ENCODE results near the gene TRIO.

The TRIO gene

DNA sequence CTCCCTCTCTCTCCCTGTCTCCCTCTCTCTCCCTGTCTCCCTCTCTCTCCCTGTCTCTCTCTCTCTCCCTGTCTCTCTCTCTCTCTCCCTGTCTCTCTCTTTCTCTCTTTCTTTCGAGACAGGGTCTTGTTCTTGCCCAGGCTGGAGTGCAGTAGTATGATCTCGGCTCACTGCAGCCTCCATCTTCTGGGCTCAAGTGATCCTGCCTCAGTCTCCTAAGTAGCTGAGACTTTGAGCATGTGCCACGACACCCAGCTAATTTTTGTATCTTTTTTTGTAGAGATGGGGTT is 14.3 kb downstream of the TRIO start:
- TF ChIP-seq RARB (CRISPR knock-in tag; IDR thresholded peaks at IDR 0.05) (no peak), PPARA (CRISPR knock-in tag; IDR thresholded peaks at IDR 0.05; ENCODE audit: borderline replicate concordance) (no peak), ESRRG (CRISPR knock-in tag; IDR thresholded peaks at IDR 0.05) (no peak), ZNF70 (CRISPR knock-in tag; IDR thresholded peaks at IDR 0.05) (no peak), OSR1 (CRISPR knock-in tag; IDR thresholded peaks at IDR 0.05) (no peak), TOX (CRISPR knock-in tag; IDR thresholded peaks at IDR 0.05; ENCODE audit: borderline replicate concordance) (no peak), GLIS3 (CRISPR knock-in tag; IDR thresholded peaks at IDR 0.05) (no peak), CSDC2 (CRISPR knock-in tag; IDR thresholded peaks at IDR 0.05) (no peak), ISL1 (CRISPR knock-in tag; IDR thresholded peaks at IDR 0.05) (no peak), ZFP3 (CRISPR knock-in tag; IDR thresholded peaks at IDR 0.05) (no peak), ZFP30 (CRISPR knock-in tag; IDR thresholded peaks at IDR 0.05) (no peak), ZNF565 (CRISPR knock-in tag; conservative IDR thresholded peaks at IDR 0.05; ENCODE audit: low read depth) (no peak), SNAI2 (CRISPR knock-in tag; IDR thresholded peaks at IDR 0.05) (no peak), ZC3H10 (CRISPR knock-in tag; IDR thresholded peaks at IDR 0.05) (no peak), ZNF8 (CRISPR knock-in tag; IDR thresholded peaks at IDR 0.05) (no peak)
- TF ChIP-seq, protein P1, sequence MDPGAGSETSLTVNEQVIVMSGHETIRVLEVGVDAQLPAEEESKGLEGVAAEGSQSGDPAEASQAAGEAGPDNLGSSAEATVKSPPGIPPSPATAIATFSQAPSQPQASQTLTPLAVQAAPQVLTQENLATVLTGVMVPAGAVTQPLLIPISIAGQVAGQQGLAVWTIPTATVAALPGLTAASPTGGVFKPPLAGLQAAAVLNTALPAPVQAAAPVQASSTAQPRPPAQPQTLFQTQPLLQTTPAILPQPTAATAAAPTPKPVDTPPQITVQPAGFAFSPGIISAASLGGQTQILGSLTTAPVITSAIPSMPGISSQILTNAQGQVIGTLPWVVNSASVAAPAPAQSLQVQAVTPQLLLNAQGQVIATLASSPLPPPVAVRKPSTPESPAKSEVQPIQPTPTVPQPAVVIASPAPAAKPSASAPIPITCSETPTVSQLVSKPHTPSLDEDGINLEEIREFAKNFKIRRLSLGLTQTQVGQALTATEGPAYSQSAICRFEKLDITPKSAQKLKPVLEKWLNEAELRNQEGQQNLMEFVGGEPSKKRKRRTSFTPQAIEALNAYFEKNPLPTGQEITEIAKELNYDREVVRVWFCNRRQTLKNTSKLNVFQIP (CRISPR knock-in tag; IDR thresholded peaks at IDR 0.05; ENCODE audit: borderline replicate concordance, low read depth), result no peak
- TF ChIP-seq, protein P2, sequence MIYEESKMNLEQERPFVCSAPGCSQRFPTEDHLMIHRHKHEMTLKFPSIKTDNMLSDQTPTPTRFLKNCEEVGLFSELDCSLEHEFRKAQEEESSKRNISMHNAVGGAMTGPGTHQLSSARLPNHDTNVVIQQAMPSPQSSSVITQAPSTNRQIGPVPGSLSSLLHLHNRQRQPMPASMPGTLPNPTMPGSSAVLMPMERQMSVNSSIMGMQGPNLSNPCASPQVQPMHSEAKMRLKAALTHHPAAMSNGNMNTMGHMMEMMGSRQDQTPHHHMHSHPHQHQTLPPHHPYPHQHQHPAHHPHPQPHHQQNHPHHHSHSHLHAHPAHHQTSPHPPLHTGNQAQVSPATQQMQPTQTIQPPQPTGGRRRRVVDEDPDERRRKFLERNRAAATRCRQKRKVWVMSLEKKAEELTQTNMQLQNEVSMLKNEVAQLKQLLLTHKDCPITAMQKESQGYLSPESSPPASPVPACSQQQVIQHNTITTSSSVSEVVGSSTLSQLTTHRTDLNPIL (CRISPR knock-in tag; IDR thresholded peaks at IDR 0.05; ENCODE audit: low read depth), result no peak
- TF ChIP-seq, protein P3, sequence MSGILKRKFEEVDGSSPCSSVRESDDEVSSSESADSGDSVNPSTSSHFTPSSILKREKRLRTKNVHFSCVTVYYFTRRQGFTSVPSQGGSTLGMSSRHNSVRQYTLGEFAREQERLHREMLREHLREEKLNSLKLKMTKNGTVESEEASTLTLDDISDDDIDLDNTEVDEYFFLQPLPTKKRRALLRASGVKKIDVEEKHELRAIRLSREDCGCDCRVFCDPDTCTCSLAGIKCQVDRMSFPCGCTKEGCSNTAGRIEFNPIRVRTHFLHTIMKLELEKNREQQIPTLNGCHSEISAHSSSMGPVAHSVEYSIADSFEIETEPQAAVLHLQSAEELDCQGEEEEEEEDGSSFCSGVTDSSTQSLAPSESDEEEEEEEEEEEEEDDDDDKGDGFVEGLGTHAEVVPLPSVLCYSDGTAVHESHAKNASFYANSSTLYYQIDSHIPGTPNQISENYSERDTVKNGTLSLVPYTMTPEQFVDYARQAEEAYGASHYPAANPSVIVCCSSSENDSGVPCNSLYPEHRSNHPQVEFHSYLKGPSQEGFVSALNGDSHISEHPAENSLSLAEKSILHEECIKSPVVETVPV (CRISPR knock-in tag; IDR thresholded peaks at IDR 0.05), result no peak
- TF ChIP-seq, protein P4, sequence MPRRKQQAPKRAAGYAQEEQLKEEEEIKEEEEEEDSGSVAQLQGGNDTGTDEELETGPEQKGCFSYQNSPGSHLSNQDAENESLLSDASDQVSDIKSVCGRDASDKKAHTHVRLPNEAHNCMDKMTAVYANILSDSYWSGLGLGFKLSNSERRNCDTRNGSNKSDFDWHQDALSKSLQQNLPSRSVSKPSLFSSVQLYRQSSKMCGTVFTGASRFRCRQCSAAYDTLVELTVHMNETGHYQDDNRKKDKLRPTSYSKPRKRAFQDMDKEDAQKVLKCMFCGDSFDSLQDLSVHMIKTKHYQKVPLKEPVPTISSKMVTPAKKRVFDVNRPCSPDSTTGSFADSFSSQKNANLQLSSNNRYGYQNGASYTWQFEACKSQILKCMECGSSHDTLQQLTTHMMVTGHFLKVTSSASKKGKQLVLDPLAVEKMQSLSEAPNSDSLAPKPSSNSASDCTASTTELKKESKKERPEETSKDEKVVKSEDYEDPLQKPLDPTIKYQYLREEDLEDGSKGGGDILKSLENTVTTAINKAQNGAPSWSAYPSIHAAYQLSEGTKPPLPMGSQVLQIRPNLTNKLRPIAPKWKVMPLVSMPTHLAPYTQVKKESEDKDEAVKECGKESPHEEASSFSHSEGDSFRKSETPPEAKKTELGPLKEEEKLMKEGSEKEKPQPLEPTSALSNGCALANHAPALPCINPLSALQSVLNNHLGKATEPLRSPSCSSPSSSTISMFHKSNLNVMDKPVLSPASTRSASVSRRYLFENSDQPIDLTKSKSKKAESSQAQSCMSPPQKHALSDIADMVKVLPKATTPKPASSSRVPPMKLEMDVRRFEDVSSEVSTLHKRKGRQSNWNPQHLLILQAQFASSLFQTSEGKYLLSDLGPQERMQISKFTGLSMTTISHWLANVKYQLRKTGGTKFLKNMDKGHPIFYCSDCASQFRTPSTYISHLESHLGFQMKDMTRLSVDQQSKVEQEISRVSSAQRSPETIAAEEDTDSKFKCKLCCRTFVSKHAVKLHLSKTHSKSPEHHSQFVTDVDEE (CRISPR knock-in tag; IDR thresholded peaks at IDR 0.05), result no peak
- TF ChIP-seq, protein P5, sequence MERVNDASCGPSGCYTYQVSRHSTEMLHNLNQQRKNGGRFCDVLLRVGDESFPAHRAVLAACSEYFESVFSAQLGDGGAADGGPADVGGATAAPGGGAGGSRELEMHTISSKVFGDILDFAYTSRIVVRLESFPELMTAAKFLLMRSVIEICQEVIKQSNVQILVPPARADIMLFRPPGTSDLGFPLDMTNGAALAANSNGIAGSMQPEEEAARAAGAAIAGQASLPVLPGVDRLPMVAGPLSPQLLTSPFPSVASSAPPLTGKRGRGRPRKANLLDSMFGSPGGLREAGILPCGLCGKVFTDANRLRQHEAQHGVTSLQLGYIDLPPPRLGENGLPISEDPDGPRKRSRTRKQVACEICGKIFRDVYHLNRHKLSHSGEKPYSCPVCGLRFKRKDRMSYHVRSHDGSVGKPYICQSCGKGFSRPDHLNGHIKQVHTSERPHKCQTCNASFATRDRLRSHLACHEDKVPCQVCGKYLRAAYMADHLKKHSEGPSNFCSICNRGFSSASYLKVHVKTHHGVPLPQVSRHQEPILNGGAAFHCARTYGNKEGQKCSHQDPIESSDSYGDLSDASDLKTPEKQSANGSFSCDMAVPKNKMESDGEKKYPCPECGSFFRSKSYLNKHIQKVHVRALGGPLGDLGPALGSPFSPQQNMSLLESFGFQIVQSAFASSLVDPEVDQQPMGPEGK (CRISPR knock-in tag; IDR thresholded peaks at IDR 0.05; ENCODE audit: borderline replicate concordance), result no peak
- no peak for ATAC-seq

DNA sequence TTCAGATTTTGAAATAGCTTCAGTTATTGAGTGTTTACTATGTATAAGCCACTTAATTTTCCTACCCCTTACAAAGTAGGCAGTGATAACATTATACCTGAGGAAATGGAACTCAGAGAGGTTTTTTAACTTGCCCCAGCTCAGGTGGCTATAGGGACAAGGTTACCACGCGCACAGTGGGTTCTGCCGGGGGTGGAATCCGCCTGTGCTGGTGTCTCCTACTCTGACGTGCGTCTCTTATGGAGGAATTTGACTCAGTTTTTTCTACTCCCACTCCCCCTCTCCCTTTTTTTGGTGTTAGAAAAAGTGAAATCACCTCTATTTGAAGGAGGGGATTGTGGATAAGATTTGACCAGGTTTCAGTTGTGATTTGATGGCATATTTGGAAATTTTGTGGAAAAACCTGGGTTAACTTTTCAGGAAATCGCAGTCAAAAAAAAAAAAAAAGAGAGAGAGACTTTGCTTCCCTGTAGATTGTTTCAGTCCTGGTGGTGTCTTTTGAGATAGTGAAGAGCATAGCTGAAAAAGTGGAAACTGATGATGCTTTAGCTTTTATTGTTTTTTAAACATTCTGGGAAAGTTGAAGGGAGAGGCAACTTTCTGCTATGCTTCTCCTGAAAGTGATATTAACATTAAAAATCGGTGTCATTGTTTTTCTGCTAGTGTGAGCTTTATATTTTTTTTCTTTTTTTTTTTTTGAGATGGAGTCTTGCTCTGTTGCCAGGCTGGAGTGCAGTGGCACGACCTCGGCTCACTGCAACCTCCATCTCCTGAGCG is 15.9 kb downstream of the TRIO start:
- TF ChIP-seq, protein P5 (CRISPR knock-in tag; IDR thresholded peaks at IDR 0.05; ENCODE audit: borderline replicate concordance), result no peak
- no peak for TF ChIP-seq ESRRG (CRISPR knock-in tag; IDR thresholded peaks at IDR 0.05)
- no peak for TF ChIP-seq ZNF70 (CRISPR knock-in tag; IDR thresholded peaks at IDR 0.05)
- TF ChIP-seq ZFP3 (CRISPR knock-in tag; IDR thresholded peaks at IDR 0.05), result no peak
- no peak for TF ChIP-seq BACH2 (CRISPR knock-in tag; IDR thresholded peaks at IDR 0.05; ENCODE audit: borderline replicate concordance)
- TF ChIP-seq, protein P3 (CRISPR knock-in tag; IDR thresholded peaks at IDR 0.05), result no peak
- TF ChIP-seq ARNTL (CRISPR knock-in tag; IDR thresholded peaks at IDR 0.05; ENCODE audit: borderline replicate concordance, low read depth), result no peak
- TF ChIP-seq TCF4 (CRISPR knock-in tag; IDR thresholded peaks at IDR 0.05; ENCODE audit: borderline replicate concordance), result no peak
- TF ChIP-seq TOX (CRISPR knock-in tag; IDR thresholded peaks at IDR 0.05; ENCODE audit: borderline replicate concordance), result no peak
- no peak for TF ChIP-seq OSR1 (CRISPR knock-in tag; IDR thresholded peaks at IDR 0.05)
- no peak for TF ChIP-seq SNAI2 (CRISPR knock-in tag; IDR thresholded peaks at IDR 0.05)
- TF ChIP-seq PPARA (CRISPR knock-in tag; IDR thresholded peaks at IDR 0.05; ENCODE audit: borderline replicate concordance), result no peak
- no peak for ATAC-seq
